Heart right ventricle (tissue), 16 donors: Measurements from ENCODE around the gene LAMA2. TPM values are rescaled to one million over a fixed set of nuclear protein-coding genes. Genes with fewer than 3 reads are reported as not detected.

Experiments
- ATAC-seq, 8 donors: fragments of 200-7000 bp; cut with Tn5 transposase; one replicate each; pipeline ENCODE4 v1.9.1; 2020; ENCODE audit warnings: mild to moderate bottlenecking in 8 of 8, moderate library complexity in 8 of 8, moderate number of reproducible peaks in 1 of 8
- DNase-seq, 2 donors: peaks; one replicate each; pipeline ENCODE4 v3.0.0-alpha.2; 2020
- H3K27ac ChIP-seq, 10 donors: fragments of 200-600 bp; sonication (generic) in 2 of 10; one replicate each; pipeline versions ENCODE4 v1.5.0 to v1.8.0; 2020 to 2022; ENCODE audit warnings: mild to moderate bottlenecking in 3 of 10
- H3K27me3 ChIP-seq, 7 donors: fragments of 200-600 bp; one replicate each; pipeline ENCODE4 v1.8.0; 2021 to 2022; ENCODE audit warnings: mild to moderate bottlenecking in 2 of 7
- H3K36me3 ChIP-seq, 9 donors: fragments of 200-600 bp; sonication (generic) in 1 of 9; one replicate each; pipeline versions ENCODE4 v1.5.0 to v1.8.0; 2020 to 2022; ENCODE audit warnings: mild to moderate bottlenecking in 2 of 9
- H3K4me1 ChIP-seq, 9 donors: fragments of 200-600 bp; sonication (generic) in 1 of 9; one replicate each; pipeline versions ENCODE4 v1.5.0 to v1.8.0; 2020 to 2022; ENCODE audit warnings: mild to moderate bottlenecking in 4 of 9
- H3K4me3 ChIP-seq, 10 donors: fragments of 200-600 bp; sonication (generic) in 2 of 10; one replicate each; pipeline versions ENCODE4 v1.5.0 to v1.8.0; 2020 to 2022; ENCODE audit warnings: mild to moderate bottlenecking in 7 of 10, moderate library complexity in 2 of 10
- H3K9me3 ChIP-seq, 11 donors: fragments of 200-600 bp in 10 of 11; sonication (generic) in 2 of 11; one replicate each; pipeline versions ENCODE4 v1.5.0 to v1.8.0; 2013 to 2022; ENCODE audit warnings: mild to moderate bottlenecking in 2 of 11, control low read depth in 1 of 11, moderate library complexity in 1 of 11
- WGBS, 2 donors: extraction: QIAGEN DNeasy Blood & Tissue Kit; methylation state at CpG; one replicate each; pipeline ENCODE4 v1.1.7; 2013; ENCODE audit warnings: inconsistent platforms in 1 of 2; 5-methylcytosine and 5-hydroxymethylcytosine counted together
- intact Hi-C, 10 donors: fragments of 100-400 bp; cut with DNase I; formaldehyde crosslinking; loops; one replicate each; pipeline versions ENCODE4 v1.11.1 to v1.14.2; 2022
- polyA plus RNA-seq, 2 donors: library from polyadenylated mRNA; stranded (reverse); fragments of 200-250 nt; gene quantifications; one replicate each; pipeline ENCODE4 v1.2.3, GENCODE V29; 2013
- total RNA-seq, 10 donors: library from RNA; stranded (reverse); fragmentation: NEBNext Ultra II Directional in 3 of 10; extraction: Animal tissue kit (Norgen Biotek cat#: 25700) in 3 of 10; gene quantifications; one replicate each; pipeline versions ENCODE4 v1.2.1 to v1.2.4, GENCODE V29; 2021 to 2023
- TF ChIP-seq, protein P1 (sequence below), 9 donors: fragments of 200-600 bp; sonication (generic) in 2 of 9; IDR thresholded peaks; one replicate each; pipeline versions ENCODE4 v1.5.0 to v1.8.0; 2021 to 2022; ENCODE audit warnings: antibody characterized with exemption in 9 of 9, mild to moderate bottlenecking in 5 of 9, moderate library complexity in 1 of 9
- donor health status: Arrhythmogenic right ventricular cardiomyopathy.
- donor health status: ischemic (EF 13 %, LVEDD 7.1; RV severe dilation, severe dysfunction).
- donor health status: healthy with polysubstance abuse.
- donor health status: DM: no; HTN: yes; CAD: no.
- donor health status: DM: no; HTN: no; CAD: no.
- donor health status: ischemic (EF 25% LVEDD 6.9; RV normal size, moderate dysfunction).
- donor health status: ischemic (EF 25% LVEDD 5.7; RV mildly dilated, moderate dysfunction).
- donor health status: healthy.
- donor health status: DM: yes; HTN: yes; CAD: no.
- donor health status: Ischemic cardiomyopathy.
- donor health status: ischemic (EF 35%, LVEDD 5.7; RV mildly dilated, moderate dysfunction).
- donor health status: nonischemic (EF 11% LVEDD 7.7; RV severe dilation, severe dysfunction).
- donor health status: DM: yes; HTN: yes; CAD: no.
- donor health status: PGD.
- donor health status: ischemic (EF 29% LVEDD 5.4; RV normal size, mild dysfunction).
- donor health status: nonischemic (EF 23%, LVEDD 6.1; RV moderate dilation, normal function).

Gene LAMA2
- total and polyA plus RNA-seq, 12 donors: 31.1 to 293 (median 223) TPM

DNA sequence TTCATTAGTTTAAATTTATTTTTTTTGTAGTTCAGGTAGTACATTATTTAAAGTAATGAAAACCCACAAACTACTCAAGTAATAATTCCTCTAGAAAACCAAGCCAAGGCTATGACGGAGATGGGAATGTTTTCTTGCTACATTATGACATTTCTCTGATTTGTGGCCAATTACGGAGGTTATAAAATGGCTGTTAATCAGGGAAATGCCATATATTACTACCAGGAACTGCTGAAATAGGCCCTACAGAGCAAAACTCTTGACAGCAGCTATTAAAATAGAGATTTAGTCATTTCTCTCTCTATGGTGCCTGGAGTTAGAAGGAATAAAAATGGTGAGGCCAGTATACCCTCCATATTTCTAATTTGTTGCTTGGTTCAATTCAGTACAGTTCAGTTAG, 547.0 kb downstream of the LAMA2 start:
- 87 to 90% methylated on average over 2 of the region's 2 CpGs for WGBS, 2 donors
- no peaks in the 10 kb centered on the region for H3K9me3 ChIP-seq
- H3K36me3 ChIP-seq: peaks cover 0 to 64% (median 11%) of the 10 kb centered on the region in 9 donors
- TF ChIP-seq, protein P1, sequence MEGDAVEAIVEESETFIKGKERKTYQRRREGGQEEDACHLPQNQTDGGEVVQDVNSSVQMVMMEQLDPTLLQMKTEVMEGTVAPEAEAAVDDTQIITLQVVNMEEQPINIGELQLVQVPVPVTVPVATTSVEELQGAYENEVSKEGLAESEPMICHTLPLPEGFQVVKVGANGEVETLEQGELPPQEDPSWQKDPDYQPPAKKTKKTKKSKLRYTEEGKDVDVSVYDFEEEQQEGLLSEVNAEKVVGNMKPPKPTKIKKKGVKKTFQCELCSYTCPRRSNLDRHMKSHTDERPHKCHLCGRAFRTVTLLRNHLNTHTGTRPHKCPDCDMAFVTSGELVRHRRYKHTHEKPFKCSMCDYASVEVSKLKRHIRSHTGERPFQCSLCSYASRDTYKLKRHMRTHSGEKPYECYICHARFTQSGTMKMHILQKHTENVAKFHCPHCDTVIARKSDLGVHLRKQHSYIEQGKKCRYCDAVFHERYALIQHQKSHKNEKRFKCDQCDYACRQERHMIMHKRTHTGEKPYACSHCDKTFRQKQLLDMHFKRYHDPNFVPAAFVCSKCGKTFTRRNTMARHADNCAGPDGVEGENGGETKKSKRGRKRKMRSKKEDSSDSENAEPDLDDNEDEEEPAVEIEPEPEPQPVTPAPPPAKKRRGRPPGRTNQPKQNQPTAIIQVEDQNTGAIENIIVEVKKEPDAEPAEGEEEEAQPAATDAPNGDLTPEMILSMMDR (IDR thresholded peaks at IDR 0.05): no peak
- H3K27ac ChIP-seq: no peak overlapping the region
- H3K4me3 ChIP-seq: no peak overlapping the region
- intact Hi-C loops: no loop called here
- no peak for DNase-seq
- no peaks in the 10 kb centered on the region for H3K27me3 ChIP-seq
- ATAC-seq: no peak
- H3K4me1 ChIP-seq: peaks cover 0 to 19% (median 0%) of the 10 kb centered on the region in 9 donors

DNA sequence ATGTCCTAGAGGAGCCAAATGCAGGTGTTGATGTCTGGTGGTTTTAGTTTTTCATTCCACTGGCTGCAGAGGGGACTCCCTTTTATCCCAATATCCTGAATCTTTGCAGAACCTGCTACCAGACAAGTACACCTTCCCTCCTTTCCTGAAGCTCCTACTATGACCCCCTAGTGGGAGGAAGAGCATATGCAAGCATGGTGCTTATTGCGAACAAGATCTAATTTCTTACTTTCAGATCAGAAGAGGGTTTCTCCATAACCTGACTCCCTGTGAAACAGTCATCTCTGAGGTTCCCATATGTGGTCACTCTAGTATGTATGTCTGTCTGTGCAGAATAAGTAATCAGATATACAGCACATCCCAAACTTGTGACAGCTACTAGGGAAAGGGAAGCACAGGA, 549.8 kb downstream of the LAMA2 start:
- intact Hi-C loops: no loop called here

DNA sequence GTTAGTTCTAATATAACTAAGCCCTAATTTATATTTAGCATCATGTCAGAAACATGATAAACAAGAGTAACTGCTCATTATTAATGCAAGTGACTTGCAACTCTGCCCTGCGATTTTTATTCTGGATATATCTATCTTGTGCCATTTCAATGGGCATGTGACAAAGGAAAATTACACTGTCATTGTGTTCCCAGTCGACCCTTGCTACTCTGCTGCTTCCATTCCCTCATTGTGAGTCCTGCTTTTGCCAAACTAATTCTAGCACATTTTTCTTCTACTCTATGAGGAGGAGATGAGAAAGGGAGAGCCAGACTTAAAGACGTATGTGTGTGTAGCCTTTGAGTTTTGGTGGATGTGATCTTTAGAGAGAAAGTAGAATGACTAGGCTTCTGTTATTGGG, 551.2 kb downstream of the LAMA2 start:
- intact Hi-C loops: no loop called here
- Histone ChIP-seq H3K9me3 (no peaks in the 10 kb centered on the region), H3K27me3 (no peaks in the 10 kb centered on the region), H3K36me3 (peaks cover 0 to 63% (median 0%) of the 10 kb centered on the region in 9 donors), H3K4me1 (peaks cover 0 to 25% (median 0%) of the 10 kb centered on the region in 9 donors), H3K27ac (peak overlapping the region in 4 of 10 donors; percentile 7 to 57 (median 48)), H3K4me3 (no peak overlapping the region)
- DNase-seq (no peak), ATAC-seq (peak in 3 of 8 donors; percentile 6 to 41 (median 35))
- WGBS, 2 donors: 42 to 62% methylated on average over 3 of the region's 3 CpGs
- TF ChIP-seq, protein P1 (IDR thresholded peaks at IDR 0.05): no peak

More for the DNA sequence above, 549.8 kb downstream of the LAMA2 start:
- WGBS, 2 donors: 92% methylated on average over 1 of the region's 1 CpG
- no peak overlapping the region for H3K27ac ChIP-seq
- peaks cover 0 to 65% (median 11%) of the 10 kb centered on the region in 9 donors for H3K36me3 ChIP-seq
- H3K4me3 ChIP-seq: no peak overlapping the region
- no peaks in the 10 kb centered on the region for H3K27me3 ChIP-seq
- H3K9me3 ChIP-seq: no peaks in the 10 kb centered on the region
- no peak for DNase-seq
- peaks cover 0 to 20% (median 0%) of the 10 kb centered on the region in 9 donors for H3K4me1 ChIP-seq
- ATAC-seq: peak in 2 of 8 donors; percentile 25 to 27
- TF ChIP-seq, protein P1 (IDR thresholded peaks at IDR 0.05): no peak

DNA sequence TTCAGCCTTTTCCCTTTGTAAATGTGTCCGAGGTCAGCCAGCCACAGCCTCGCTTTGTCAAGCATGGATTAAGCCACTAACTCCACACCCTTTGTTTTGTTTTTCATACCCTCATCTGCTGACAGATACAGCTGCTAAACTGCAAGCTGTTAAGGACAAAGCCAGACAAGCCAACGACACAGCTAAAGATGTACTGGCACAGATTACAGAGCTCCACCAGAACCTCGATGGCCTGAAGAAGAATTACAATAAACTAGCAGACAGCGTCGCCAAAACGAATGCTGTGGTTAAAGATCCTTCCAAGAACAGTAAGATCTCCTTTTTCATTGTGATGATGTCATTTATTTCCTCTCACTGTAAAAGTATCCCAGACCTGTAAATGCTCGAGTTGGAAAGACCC, 557.8 kb downstream of the LAMA2 start:
- TF ChIP-seq, protein P1 (IDR thresholded peaks at IDR 0.05): peak in 2 of 9 donors; percentile 11 to 18
- intact Hi-C loops: no loop called here
- H3K4me3 ChIP-seq: no peak overlapping the region
- H3K27me3 ChIP-seq: no peaks in the 10 kb centered on the region
- H3K27ac ChIP-seq: peak overlapping the region in 6 of 10 donors; percentile 33 to 55 (median 42)
- DNase-seq: no peak
- peaks cover 0 to 65% (median 5%) of the 10 kb centered on the region in 9 donors for H3K36me3 ChIP-seq
- H3K4me1 ChIP-seq: peaks cover 0 to 36% (median 10%) of the 10 kb centered on the region in 9 donors
- 18 to 31% methylated on average over 8 of the region's 8 CpGs for WGBS, 2 donors
- H3K9me3 ChIP-seq: no peaks in the 10 kb centered on the region
- ATAC-seq: peak; percentile 72 to 95 (median 86)
